GM23338 (cell line): ENCODE data around the gene MRPS7. TPM values are rescaled to one million over a fixed set of nuclear protein-coding genes. Genes with fewer than 3 reads are reported as not detected.

Experiments used
- ATAC-seq: fragments of 200-7000 bp; cut with Tn5 transposase; 3 replicates; pipeline ENCODE4 v1.9.1; 2020
- DNase-seq: peaks from one replicate; pipeline ENCODE4 v3.0.0-alpha.2; 2015; ENCODE audit warnings: low spot score
- H2AFZ ChIP-seq: fragments of 200-600 bp; sonication (generic); 2 replicates; pipeline ENCODE4 v1.8.0; 2016; ENCODE audit warnings: antibody characterized with exemption, mild to moderate bottlenecking, moderate library complexity
- H3F3A ChIP-seq: fragments of 200-600 bp; sonication (generic); replicated peaks from 2 replicates; pipeline ENCODE4 v1.8.0; 2017; ENCODE audit warnings: antibody characterized with exemption, mixed run types, low read depth
- H3K27ac ChIP-seq: fragments of 200-600 bp; sonication (generic); 2 replicates; pipeline ENCODE4 v1.6.1; 2016; ENCODE audit warnings: low read depth
- H3K27me3 ChIP-seq: fragments of 200-600 bp; sonication (generic); 2 replicates; pipeline ENCODE4 v1.8.0; 2016; ENCODE audit warnings: mild to moderate bottlenecking, mixed run types, moderate library complexity; ENCODE audit not compliant: insufficient read depth
- H3K36me3 ChIP-seq: fragments of 200-600 bp; sonication (generic); 2 replicates; pipeline ENCODE4 v1.8.0; 2016; ENCODE audit warnings: mild to moderate bottlenecking; ENCODE audit not compliant: insufficient read depth
- H3K4me1 ChIP-seq: fragments of 200-600 bp; sonication (generic); 2 replicates; pipeline ENCODE4 v1.8.0; 2016; ENCODE audit warnings: mild to moderate bottlenecking, moderate library complexity; ENCODE audit not compliant: insufficient read depth
- H3K4me2 ChIP-seq: fragments of 200-600 bp; sonication (generic); 2 replicates; pipeline ENCODE4 v1.7.1; 2017; ENCODE audit warnings: mixed run types
- H3K4me3 ChIP-seq: fragments of 200-600 bp; sonication (generic); 2 replicates; pipeline ENCODE4 v1.6.1; 2016; ENCODE audit warnings: mixed run types
- H3K79me2 ChIP-seq: fragments of 200-600 bp; sonication (generic); replicated peaks from 2 replicates; pipeline ENCODE4 v1.8.0; 2017; ENCODE audit warnings: mild to moderate bottlenecking; ENCODE audit not compliant: insufficient read depth
- H3K9me2 ChIP-seq: fragments of 200-600 bp; sonication (generic); 2 replicates; pipeline ENCODE4 v1.8.0; 2017; ENCODE audit not compliant: insufficient read depth
- H4K20me1 ChIP-seq: fragments of 200-600 bp; sonication (generic); replicated peaks from 2 replicates; pipeline ENCODE4 v1.8.0; 2017; ENCODE audit warnings: mild to moderate bottlenecking; ENCODE audit not compliant: insufficient read depth
- H3K27ac Mint-ChIP-seq: 2 replicates; pipeline ENCODE4 v1.8.0; 2020; ENCODE audit warnings: inconsistent platforms, mild to moderate bottlenecking, moderate library complexity, mixed read lengths
- H3K27me3 Mint-ChIP-seq: 3 replicates; pipeline ENCODE4 v1.8.0; 2022; ENCODE audit warnings: low read depth, mild to moderate bottlenecking, moderate library complexity, mixed read lengths, inconsistent platforms; ENCODE audit not compliant: insufficient read depth, poor library complexity
- H3K36me3 Mint-ChIP-seq: 3 replicates; pipeline ENCODE4 v1.8.0; 2021; ENCODE audit warnings: low read depth, mild to moderate bottlenecking, inconsistent platforms, moderate library complexity, mixed read lengths
- H3K4me1 Mint-ChIP-seq: 3 replicates; pipeline ENCODE4 v1.8.0; 2020; ENCODE audit warnings: mild to moderate bottlenecking, inconsistent platforms, mixed read lengths
- H3K4me3 Mint-ChIP-seq: 3 replicates; pipeline ENCODE4 v1.8.0; 2021; ENCODE audit warnings: moderate library complexity, mild to moderate bottlenecking, inconsistent platforms, mixed read lengths
- H3K9me3 Mint-ChIP-seq: 3 replicates; pipeline ENCODE4 v1.8.0; 2020; ENCODE audit warnings: moderate library complexity, mild to moderate bottlenecking, inconsistent platforms, mixed read lengths
- CREB1 ChIP-seq: fragments of 250-450 bp; sonication (Bioruptor Pico); IDR thresholded peaks from 2 replicates; pipeline ENCODE4 v1.5.0; 2020; ENCODE audit warnings: low read depth, mild to moderate bottlenecking, moderate library complexity
- ETS1 ChIP-seq: IDR thresholded peaks from 2 replicates; pipeline ENCODE4 v1.6.1; 2016; ENCODE audit warnings: antibody characterized with exemption
- EZH2 ChIP-seq: fragments of 200-600 bp; sonication (generic); IDR thresholded peaks from one replicate; pipeline ENCODE4 v1.8.0; 2017; ENCODE audit warnings: antibody characterized with exemption, mild to moderate bottlenecking, low read depth; ENCODE audit not compliant: unreplicated experiment
- EZH2phosphoT487 ChIP-seq: fragments of 200-600 bp; sonication (generic); IDR thresholded peaks from one replicate; pipeline ENCODE4 v1.8.1; 2018; ENCODE audit warnings: antibody characterized with exemption; ENCODE audit not compliant: unreplicated experiment
- JUNB ChIP-seq: IDR thresholded peaks from one replicate; pipeline ENCODE4 v1.6.1; 2016; ENCODE audit warnings: antibody characterized with exemption; ENCODE audit not compliant: unreplicated experiment
- NANOG ChIP-seq: IDR thresholded peaks from 2 replicates; pipeline ENCODE4 v1.6.1; 2016; ENCODE audit warnings: antibody characterized with exemption, borderline replicate concordance
- POLR2AphosphoS5 ChIP-seq: IDR thresholded peaks from 2 replicates; pipeline ENCODE4 v1.6.1; 2016; ENCODE audit warnings: antibody characterized with exemption, low read depth
- STAT1 ChIP-seq: IDR thresholded peaks from one replicate; pipeline ENCODE4 v1.6.1; 2016; ENCODE audit warnings: antibody characterized with exemption; ENCODE audit not compliant: unreplicated experiment
- ZNF114 ChIP-seq: fragments of 250-450 bp; sonication (Bioruptor Pico); IDR thresholded peaks from 2 replicates; pipeline ENCODE4 v1.5.0; 2020; ENCODE audit warnings: mild to moderate bottlenecking, moderate library complexity
- ZNF331 ChIP-seq: fragments of 250-450 bp; sonication (Bioruptor Pico); IDR thresholded peaks from 2 replicates; pipeline ENCODE4 v1.5.0; 2020; ENCODE audit warnings: low read depth, mild to moderate bottlenecking, moderate library complexity
- ZNF462 ChIP-seq: fragments of 250-450 bp; sonication (Bioruptor Pico); IDR thresholded peaks from 2 replicates; pipeline ENCODE4 v1.5.0; 2020; ENCODE audit warnings: mild to moderate bottlenecking, moderate library complexity
- polyA plus RNA-seq: library from polyadenylated mRNA; unstranded; fragments of >200 nt; fragmentation: Nextera tagmentation; extraction: Ambion mirVana; gene quantifications from 2 replicates; pipeline ENCODE4 v1.2.1, GENCODE V29; 2016
- total RNA-seq: library from RNA; depleted of rRNA; stranded (reverse); fragments of >200 nt; shearing (Covaris generic); gene quantifications from 2 replicates; pipeline ENCODE4 v1.2.3, GENCODE V29; 2014
- TF ChIP-seq, protein P1 (sequence below): IDR thresholded peaks from one replicate; pipeline ENCODE4 v1.6.1; 2018; ENCODE audit warnings: antibody characterized with exemption; ENCODE audit not compliant: unreplicated experiment
- TF ChIP-seq, protein P2 (sequence below), 2 experiments: fragments of 200-600 bp in 1 of 2; sonication (generic) in 1 of 2; conservative IDR thresholded peaks; 2 replicates each; pipeline versions ENCODE4 v1.5.1 to v1.6.1; 2016 to 2017; ENCODE audit warnings: antibody characterized with exemption in 2 of 2, low read depth in 2 of 2, mild to moderate bottlenecking in 2 of 2, moderate library complexity in 1 of 2

Gene MRPS7
- total and polyA plus RNA-seq, 2 experiments from 2014 or later, result 60.6 to 114 TPM

GRCh38 chr17:75288770-75289114 is 27.1 kb downstream of the MRPS7 start:
- H3K4me2 ChIP-seq, result peak overlapping the region; percentile 89
- peaks cover 4% of the 10 kb centered on the region for H3K4me1 Mint-ChIP-seq
- H3K4me3 ChIP-seq, result peak overlapping the region; percentile 88
- peaks cover 7% of the 10 kb centered on the region; the same call in 1 of the 2 replicates for H3F3A ChIP-seq
- peak; percentile 59 for ATAC-seq
- DNase-seq, result peak; percentile 72
- H3K79me2 ChIP-seq, result peaks cover 6% of the 10 kb centered on the region
- 0 out of 2 replicates have a peak overlapping the region, but pooled peaks have one; percentile 4 for H3K27ac ChIP-seq
- no peaks in the 10 kb centered on the region for H3K36me3 ChIP-seq
- H4K20me1 ChIP-seq, result no peaks in the 10 kb centered on the region
- TF ChIP-seq CREB1 (CRISPR knock-in tag) (no peak), ZNF331 (CRISPR knock-in tag) (no peak), ZNF114 (CRISPR knock-in tag) (no peak), POLR2AphosphoS5 (no peak), JUNB (no peak), EZH2 (no peak), EZH2phosphoT487 (no peak), ZNF462 (CRISPR knock-in tag) (no peak), NANOG (no peak), STAT1 (no peak), ETS1 (no peak)
- TF ChIP-seq, protein P1, sequence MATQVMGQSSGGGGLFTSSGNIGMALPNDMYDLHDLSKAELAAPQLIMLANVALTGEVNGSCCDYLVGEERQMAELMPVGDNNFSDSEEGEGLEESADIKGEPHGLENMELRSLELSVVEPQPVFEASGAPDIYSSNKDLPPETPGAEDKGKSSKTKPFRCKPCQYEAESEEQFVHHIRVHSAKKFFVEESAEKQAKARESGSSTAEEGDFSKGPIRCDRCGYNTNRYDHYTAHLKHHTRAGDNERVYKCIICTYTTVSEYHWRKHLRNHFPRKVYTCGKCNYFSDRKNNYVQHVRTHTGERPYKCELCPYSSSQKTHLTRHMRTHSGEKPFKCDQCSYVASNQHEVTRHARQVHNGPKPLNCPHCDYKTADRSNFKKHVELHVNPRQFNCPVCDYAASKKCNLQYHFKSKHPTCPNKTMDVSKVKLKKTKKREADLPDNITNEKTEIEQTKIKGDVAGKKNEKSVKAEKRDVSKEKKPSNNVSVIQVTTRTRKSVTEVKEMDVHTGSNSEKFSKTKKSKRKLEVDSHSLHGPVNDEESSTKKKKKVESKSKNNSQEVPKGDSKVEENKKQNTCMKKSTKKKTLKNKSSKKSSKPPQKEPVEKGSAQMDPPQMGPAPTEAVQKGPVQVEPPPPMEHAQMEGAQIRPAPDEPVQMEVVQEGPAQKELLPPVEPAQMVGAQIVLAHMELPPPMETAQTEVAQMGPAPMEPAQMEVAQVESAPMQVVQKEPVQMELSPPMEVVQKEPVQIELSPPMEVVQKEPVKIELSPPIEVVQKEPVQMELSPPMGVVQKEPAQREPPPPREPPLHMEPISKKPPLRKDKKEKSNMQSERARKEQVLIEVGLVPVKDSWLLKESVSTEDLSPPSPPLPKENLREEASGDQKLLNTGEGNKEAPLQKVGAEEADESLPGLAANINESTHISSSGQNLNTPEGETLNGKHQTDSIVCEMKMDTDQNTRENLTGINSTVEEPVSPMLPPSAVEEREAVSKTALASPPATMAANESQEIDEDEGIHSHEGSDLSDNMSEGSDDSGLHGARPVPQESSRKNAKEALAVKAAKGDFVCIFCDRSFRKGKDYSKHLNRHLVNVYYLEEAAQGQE, result no peak
- TF ChIP-seq, protein P2, sequence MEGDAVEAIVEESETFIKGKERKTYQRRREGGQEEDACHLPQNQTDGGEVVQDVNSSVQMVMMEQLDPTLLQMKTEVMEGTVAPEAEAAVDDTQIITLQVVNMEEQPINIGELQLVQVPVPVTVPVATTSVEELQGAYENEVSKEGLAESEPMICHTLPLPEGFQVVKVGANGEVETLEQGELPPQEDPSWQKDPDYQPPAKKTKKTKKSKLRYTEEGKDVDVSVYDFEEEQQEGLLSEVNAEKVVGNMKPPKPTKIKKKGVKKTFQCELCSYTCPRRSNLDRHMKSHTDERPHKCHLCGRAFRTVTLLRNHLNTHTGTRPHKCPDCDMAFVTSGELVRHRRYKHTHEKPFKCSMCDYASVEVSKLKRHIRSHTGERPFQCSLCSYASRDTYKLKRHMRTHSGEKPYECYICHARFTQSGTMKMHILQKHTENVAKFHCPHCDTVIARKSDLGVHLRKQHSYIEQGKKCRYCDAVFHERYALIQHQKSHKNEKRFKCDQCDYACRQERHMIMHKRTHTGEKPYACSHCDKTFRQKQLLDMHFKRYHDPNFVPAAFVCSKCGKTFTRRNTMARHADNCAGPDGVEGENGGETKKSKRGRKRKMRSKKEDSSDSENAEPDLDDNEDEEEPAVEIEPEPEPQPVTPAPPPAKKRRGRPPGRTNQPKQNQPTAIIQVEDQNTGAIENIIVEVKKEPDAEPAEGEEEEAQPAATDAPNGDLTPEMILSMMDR (conservative IDR thresholded peaks at IDR 0.05; ENCODE audit: low read depth in 2 of 2), result no peak
- peaks cover 15% of the 10 kb centered on the region; the same call in 2 of the 3 replicates for H3K36me3 Mint-ChIP-seq
- peaks cover 5% of the 10 kb centered on the region for H3K4me1 ChIP-seq
- H3K9me3 Mint-ChIP-seq, result no peaks in the 10 kb centered on the region
- peaks cover 6% of the 10 kb centered on the region for H3K27me3 Mint-ChIP-seq
- peak overlapping the region; percentile 97 for H2AFZ ChIP-seq
- no peaks in the 10 kb centered on the region for H3K9me2 ChIP-seq
- H3K27ac Mint-ChIP-seq, result no peak overlapping the region
- H3K4me3 Mint-ChIP-seq, result peak overlapping the region; percentile 89
- no peaks in the 10 kb centered on the region for H3K27me3 ChIP-seq
